Tibial artery (tissue), 4 donors: ENCODE results near the gene TMEFF1.
"Not testable (repeated sequence)": the region's sequence is repeated elsewhere in the genome, so short reads cannot be mapped to it uniquely, and the experiment has no call there.

Experiments
- DNase-seq, 2 donors: peaks; one replicate each; pipeline ENCODE4 v3.0.0-alpha.2; 2019
- H3K27ac ChIP-seq, 2 donors: fragments of 200-600 bp; sonication (generic) in 1 of 2; 1 replicate in 1 of 2; 2 replicates in 1 of 2; pipeline ENCODE4 v1.5.1; 2018 to 2019; ENCODE audit warnings: mild to moderate bottlenecking in 1 of 2
- H3K27me3 ChIP-seq, 2 donors: fragments of 200-600 bp; sonication (generic) in 1 of 2; one replicate each; pipeline versions ENCODE4 v1.5.1 to v1.6.0; 2016 to 2019
- H3K36me3 ChIP-seq, 3 donors: fragments of 200-600 bp; sonication (generic) in 2 of 3; one replicate each; pipeline ENCODE4 v1.5.1; 2016 to 2019; ENCODE audit warnings: mild to moderate bottlenecking in 2 of 3
- H3K4me1 ChIP-seq, 4 donors: fragments of 200-600 bp; sonication (generic) in 2 of 4; 1 replicate in 3 of 4; 2 replicates in 1 of 4; pipeline ENCODE4 v1.5.1; 2016 to 2019
- H3K4me3 ChIP-seq, 2 donors: fragments of 200-600 bp; sonication (generic) in 1 of 2; 1 replicate in 1 of 2; 2 replicates in 1 of 2; pipeline ENCODE4 v1.5.1; 2018 to 2019; ENCODE audit warnings: mild to moderate bottlenecking in 2 of 2
- H3K9me3 ChIP-seq, 3 donors: fragments of 200-600 bp; sonication (generic) in 1 of 3; one replicate each; pipeline ENCODE4 v1.5.1; 2016 to 2019
- intact Hi-C: fragments of 100-400 bp; cut with DNase I; formaldehyde crosslinking; loops from one replicate; pipeline ENCODE4 v1.15.0; 2023; ENCODE audit warnings: low total_unique reads
- TF ChIP-seq, protein P1 (sequence below), 2 experiments: fragments of 200-600 bp in 1 of 2; fragments of 450-650 bp in 1 of 2; IDR thresholded peaks; one replicate each; pipeline ENCODE4 v1.5.1; 2017 to 2019; ENCODE audit warnings: antibody characterized with exemption in 2 of 2, mild to moderate bottlenecking in 1 of 2, moderate library complexity in 1 of 2

TMEFF1 gene

DNA sequence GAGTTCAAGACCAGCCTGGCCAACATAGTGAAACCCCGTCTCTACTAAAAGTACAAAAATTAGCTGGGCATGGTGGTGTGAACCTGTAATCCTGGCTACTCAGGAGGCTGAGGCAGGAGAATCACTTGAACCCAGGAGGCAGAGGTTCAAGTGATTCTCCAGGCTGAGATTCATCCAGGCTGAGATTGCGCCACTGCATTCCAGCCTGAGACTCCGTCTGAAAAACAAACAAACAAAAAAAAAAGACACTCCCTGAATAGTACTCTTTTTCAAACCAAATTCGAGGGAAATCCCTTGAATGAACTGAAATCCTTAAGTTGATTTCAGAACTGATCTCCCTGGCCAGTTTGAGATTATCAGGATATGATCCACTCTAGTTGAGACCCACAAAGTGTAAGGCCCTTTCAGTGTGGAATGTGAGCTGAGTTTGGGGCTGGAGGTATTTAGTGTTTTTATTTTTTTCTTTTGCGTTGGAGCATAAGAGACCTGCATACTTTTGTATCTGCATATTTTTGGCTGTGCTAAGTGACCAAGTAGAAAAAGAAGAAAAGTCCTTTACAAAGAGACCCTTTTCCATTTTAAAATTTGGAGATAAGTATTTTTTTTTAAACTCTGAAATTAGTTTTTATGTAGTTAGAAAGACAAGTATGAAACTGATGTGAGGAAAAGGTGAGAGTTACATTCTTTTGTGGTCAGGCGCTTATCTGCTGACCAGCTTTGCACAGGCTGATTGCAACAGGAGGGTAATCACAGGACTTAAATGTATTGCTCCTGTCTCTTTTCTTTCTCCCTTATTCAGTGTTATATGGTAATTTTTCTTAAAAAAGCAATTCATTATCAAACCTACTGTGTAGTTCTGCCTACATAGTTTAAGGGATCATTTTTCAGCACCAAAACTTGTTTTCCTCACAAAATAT lies 42.9 kb downstream of the TMEFF1 start:
- no peaks in the 10 kb centered on the region for H3K27me3 ChIP-seq
- H3K36me3 ChIP-seq, result no peaks in the 10 kb centered on the region
- no peak for DNase-seq
- TF ChIP-seq, protein P1, sequence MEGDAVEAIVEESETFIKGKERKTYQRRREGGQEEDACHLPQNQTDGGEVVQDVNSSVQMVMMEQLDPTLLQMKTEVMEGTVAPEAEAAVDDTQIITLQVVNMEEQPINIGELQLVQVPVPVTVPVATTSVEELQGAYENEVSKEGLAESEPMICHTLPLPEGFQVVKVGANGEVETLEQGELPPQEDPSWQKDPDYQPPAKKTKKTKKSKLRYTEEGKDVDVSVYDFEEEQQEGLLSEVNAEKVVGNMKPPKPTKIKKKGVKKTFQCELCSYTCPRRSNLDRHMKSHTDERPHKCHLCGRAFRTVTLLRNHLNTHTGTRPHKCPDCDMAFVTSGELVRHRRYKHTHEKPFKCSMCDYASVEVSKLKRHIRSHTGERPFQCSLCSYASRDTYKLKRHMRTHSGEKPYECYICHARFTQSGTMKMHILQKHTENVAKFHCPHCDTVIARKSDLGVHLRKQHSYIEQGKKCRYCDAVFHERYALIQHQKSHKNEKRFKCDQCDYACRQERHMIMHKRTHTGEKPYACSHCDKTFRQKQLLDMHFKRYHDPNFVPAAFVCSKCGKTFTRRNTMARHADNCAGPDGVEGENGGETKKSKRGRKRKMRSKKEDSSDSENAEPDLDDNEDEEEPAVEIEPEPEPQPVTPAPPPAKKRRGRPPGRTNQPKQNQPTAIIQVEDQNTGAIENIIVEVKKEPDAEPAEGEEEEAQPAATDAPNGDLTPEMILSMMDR (IDR thresholded peaks at IDR 0.05), result no peak
- H3K27ac ChIP-seq, result no peak overlapping the region
- intact Hi-C loops, result no loop called here
- H3K9me3 ChIP-seq, result no peaks in the 10 kb centered on the region
- no peak overlapping the region for H3K4me3 ChIP-seq
- H3K4me1 ChIP-seq, result no peaks in the 10 kb centered on the region

DNA sequence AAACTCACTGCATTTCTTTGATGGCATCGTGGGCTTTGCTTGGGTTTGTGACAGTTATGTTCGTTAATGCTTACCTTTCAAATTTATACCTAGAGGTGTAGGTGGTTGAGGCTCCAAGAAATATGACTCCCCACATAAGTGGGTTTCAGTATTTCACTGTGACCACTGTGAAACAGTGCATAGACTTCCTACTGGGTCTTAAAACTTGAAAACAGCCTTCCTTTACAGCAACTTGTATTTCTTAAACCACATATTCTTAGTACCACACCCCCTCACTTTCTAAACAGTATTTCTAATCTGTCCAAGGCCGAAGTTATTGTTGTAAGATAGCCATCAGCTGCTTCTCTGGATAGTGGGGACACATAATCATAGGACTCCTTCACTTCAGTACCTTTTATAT lies 48.3 kb downstream of the TMEFF1 start:
- Histone ChIP-seq H3K4me1 (no peaks in the 10 kb centered on the region), H3K27ac (no peak overlapping the region), H3K27me3 (no peaks in the 10 kb centered on the region), H3K9me3 (no peaks in the 10 kb centered on the region), H3K4me3 (no peak overlapping the region), H3K36me3 (no peaks in the 10 kb centered on the region)
- intact Hi-C loops, result no loop called here
- TF ChIP-seq, protein P1 (IDR thresholded peaks at IDR 0.05), result no peak
- DNase-seq, result no peak

DNA sequence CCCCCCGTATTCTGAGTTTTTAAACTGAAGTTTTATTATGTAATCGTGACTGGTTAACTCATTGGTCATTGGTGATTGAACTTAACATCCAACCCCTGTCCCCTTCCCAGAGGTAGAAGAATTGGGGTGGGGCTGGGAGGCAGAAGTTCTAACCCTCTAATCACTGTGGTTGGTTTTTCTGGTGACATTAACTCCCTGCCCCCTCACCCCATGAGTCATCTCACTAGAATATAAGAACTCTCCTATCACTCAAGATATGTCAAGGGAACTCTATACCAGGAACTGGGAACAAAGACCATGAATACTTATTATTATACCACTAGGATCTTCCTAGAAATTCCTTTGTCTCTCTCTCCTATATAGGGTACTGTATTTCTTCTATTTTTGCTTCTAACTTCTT lies 52.6 kb downstream of the TMEFF1 start:
- Histone ChIP-seq H3K36me3 (peaks cover 0 to 6% (median 0%) of the 10 kb centered on the region in 3 donors), H3K9me3 (no peaks in the 10 kb centered on the region), H3K4me3 (no peak overlapping the region), H3K27me3 (no peaks in the 10 kb centered on the region), H3K4me1 (no peaks in the 10 kb centered on the region), H3K27ac (no peak overlapping the region)
- TF ChIP-seq, protein P1 (IDR thresholded peaks at IDR 0.05), result no peak
- intact Hi-C loops, result no loop called here
- DNase-seq, result no peak

DNA sequence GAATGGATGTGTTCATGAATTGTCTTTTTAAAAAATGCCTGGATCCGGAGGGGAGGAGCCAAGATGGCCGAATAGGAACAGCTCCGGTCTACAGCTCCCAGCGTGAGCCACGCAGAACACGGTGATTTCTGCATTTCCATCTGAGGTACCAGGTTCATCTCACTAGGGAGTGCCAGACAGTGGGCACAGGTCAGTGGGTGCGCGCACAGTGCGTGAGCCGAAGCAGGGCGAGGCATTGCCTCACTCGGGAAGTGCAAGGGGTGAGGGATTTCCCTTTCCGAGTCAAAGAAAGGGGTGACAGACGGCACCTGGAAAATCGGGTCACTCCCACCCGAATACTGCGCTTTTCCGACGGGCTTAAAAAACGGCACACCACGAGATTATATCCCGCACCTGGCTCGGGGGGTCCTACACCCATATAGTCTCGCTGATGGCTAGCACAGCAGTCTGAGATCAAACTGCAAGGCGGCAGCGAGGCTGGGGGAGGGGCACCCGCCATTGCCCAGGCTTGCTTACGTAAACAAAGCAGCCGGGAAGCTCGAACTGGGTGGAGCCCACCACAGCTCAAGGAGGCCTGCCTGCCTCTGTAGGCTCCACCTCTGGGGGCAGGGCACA lies 54.3 kb downstream of the TMEFF1 start:
- intact Hi-C loops, H3K36me3 ChIP-seq, H3K27me3 ChIP-seq, H3K4me1 ChIP-seq, DNase-seq, H3K4me3 ChIP-seq, H3K27ac ChIP-seq, H3K9me3 ChIP-seq: not testable (repeated sequence)

DNA sequence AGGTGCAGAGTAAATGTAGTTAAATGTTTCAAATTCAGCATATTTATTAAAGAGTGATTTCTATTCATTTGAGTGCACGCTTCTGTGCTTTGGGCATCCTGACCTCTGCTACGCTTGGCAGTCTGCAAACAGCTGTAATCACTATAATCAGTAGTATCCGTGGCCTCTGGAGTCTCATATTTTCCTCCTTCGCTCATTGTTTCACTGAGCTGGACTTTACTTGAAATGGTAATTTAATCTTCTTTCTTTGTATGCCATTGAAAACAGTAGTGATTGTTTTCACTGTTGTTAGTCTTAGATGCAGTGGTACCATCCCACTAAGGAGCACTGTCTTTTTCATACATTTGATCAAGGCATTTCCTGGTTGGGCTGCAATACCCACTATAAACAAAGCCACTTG lies 61.5 kb downstream of the TMEFF1 start:
- TF ChIP-seq, protein P1 (IDR thresholded peaks at IDR 0.05), result no peak
- no peaks in the 10 kb centered on the region for H3K4me1 ChIP-seq
- H3K36me3 ChIP-seq, result peaks cover 0 to 1% (median 0%) of the 10 kb centered on the region in 3 donors
- H3K27me3 ChIP-seq, result no peaks in the 10 kb centered on the region
- no peak overlapping the region for H3K27ac ChIP-seq
- H3K9me3 ChIP-seq, result no peaks in the 10 kb centered on the region
- no peak overlapping the region for H3K4me3 ChIP-seq
- intact Hi-C loops, result no loop called here
- no peak for DNase-seq

DNA sequence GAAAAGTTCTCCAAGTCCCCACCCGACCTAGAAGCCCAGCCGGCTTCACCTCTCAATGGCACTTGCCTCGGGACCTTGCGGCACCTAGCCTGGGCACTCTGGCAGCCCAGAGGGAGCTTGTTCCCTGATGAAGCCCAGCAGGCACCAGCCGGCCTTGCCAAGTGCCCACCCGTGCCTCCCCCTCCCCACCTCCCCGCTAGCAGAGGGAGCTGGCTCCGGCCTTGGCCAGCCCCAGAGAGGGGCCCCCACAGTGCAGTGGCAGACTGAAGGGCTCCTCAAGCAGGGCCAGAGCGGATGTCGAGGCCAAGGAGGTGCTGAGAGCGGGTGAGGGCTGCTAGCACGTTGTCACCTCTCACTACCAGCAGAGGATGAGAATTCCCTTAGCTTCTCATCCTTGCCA lies 67.4 kb downstream of the TMEFF1 start:
- H3K27ac ChIP-seq, result no peak overlapping the region

More for the DNA sequence above, 67.4 kb downstream of the TMEFF1 start:
- H3K9me3 ChIP-seq, result no peaks in the 10 kb centered on the region
- H3K36me3 ChIP-seq, result peaks cover 0 to 12% (median 0%) of the 10 kb centered on the region in 3 donors
- H3K27me3 ChIP-seq, result no peaks in the 10 kb centered on the region
- no peaks in the 10 kb centered on the region for H3K4me1 ChIP-seq
- H3K4me3 ChIP-seq, result no peak overlapping the region
- TF ChIP-seq, protein P1 (IDR thresholded peaks at IDR 0.05), result no peak
- intact Hi-C loops, result loop anchor here (10.0 kb wide), 1 partner anchor 194 kb away; no protein-coding TSS in a partner anchor
- no peak for DNase-seq
